Measurements from ENCODE around the gene DCDC2.

Gene DCDC2

DNA sequence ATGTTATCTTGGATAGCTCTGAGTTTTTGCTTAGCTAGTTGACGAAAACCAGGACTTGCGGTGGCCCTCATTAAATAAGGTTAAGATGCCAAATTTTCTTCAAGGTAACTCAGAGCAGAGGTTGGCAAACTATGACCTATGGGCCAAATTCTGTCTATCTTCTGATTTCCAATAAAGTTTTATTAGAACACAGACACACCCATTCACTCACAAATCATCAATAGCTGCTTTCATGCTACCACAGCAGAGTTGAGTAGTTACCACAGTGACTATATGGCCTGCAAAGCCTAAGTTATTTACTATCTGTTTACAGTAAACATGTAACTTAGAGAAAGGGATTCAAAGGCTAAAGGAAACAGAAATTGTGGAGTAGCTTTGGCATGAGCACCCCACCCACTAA is 23.6 kb downstream of the DCDC2 start:
- Histone ChIP-seq H2BK5ac (ENCODE audit: low read depth, low read length, poor library complexity) (no peak overlapping the region), H3K4me3 (ENCODE audit: low read depth, low read length) (no peak overlapping the region), H4K91ac (ENCODE audit: low read depth, low read length) (no peak overlapping the region), H3K27me3 (ENCODE audit: insufficient read depth, low read length) (no peaks in the 10 kb centered on the region), H3K27ac (ENCODE audit: low read depth, low read length) (no peak overlapping the region), H3K79me2 (ENCODE audit: control insufficient read depth, insufficient read depth, low read length, poor library complexity) (no peaks in the 10 kb centered on the region), H4K12ac (ENCODE audit: low read depth, low read length) (no peak overlapping the region), H3K9me3 (ENCODE audit: insufficient read depth, low read depth, low read length) (no peaks in the 10 kb centered on the region), H3K9ac (ENCODE audit: low read length) (no peak overlapping the region), H4K8ac (ENCODE audit: low read depth, low read length) (no peak overlapping the region), H2BK120ac (ENCODE audit: insufficient read depth, low read length, poor library complexity) (no peak overlapping the region), H2BK12ac (ENCODE audit: low read length) (no peak overlapping the region), H3K36me3 (ENCODE audit: control insufficient read depth in 1 of 2, insufficient read depth in 2 of 2, low read length in 2 of 2) (no peaks in the 10 kb centered on the region), H3K14ac (ENCODE audit: low read length) (no peak overlapping the region), H2AK5ac (ENCODE audit: low read length) (no peak overlapping the region), H3K4me1 (ENCODE audit: control insufficient read depth in 1 of 2, insufficient read depth in 2 of 2, low read length in 2 of 2) (peaks cover 6 to 7% of the 10 kb centered on the region in 2 experiments), H2AFZ (ENCODE audit: insufficient read depth, low read length, poor library complexity) (no peak overlapping the region), H3K23ac (ENCODE audit: low read length) (no peak overlapping the region), H3K4ac (ENCODE audit: low read depth, low read length) (no peak overlapping the region), H3K4me2 (ENCODE audit: low read length) (no peak overlapping the region), H3K79me1 (ENCODE audit: low read length) (no peaks in the 10 kb centered on the region), H3K18ac (ENCODE audit: low read length) (no peak overlapping the region)
- no CpG with 5 or more reads among the region's 2 CpGs for WGBS (ENCODE audit: extremely low coverage, insufficient coverage, insufficient read length)
- DNase-seq = no peak

DNA sequence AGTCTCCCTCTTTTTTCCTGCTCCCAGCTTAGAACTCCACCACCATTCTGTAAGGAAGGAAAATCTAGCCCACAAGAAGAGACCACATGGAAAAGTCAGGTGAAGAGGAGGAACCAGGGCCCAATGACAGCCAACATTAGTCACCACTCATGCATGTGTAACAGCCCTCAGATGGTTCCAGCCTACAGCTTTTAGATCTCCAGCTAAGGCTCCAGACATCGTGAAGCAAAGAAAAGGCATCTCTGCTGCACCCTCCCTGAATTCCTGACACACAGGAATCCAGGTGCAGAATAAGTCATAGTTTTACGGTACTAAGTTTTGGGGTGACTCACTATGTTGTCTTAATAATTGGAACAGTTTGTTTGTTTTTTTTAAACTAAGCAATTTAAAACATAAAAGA is 25.5 kb downstream of the DCDC2 start:
- Histone ChIP-seq H3K27me3 (ENCODE audit: insufficient read depth, low read length) (no peaks in the 10 kb centered on the region), H2BK12ac (ENCODE audit: low read length) (peak overlapping the region; percentile 71), H3K9me3 (ENCODE audit: insufficient read depth, low read depth, low read length) (no peaks in the 10 kb centered on the region), H3K4me1 (ENCODE audit: control insufficient read depth in 1 of 2, insufficient read depth in 2 of 2, low read length in 2 of 2) (peaks cover 6 to 7% of the 10 kb centered on the region in 2 experiments), H2AK5ac (ENCODE audit: low read length) (no peak overlapping the region), H2BK5ac (ENCODE audit: low read depth, low read length, poor library complexity) (no peak overlapping the region), H4K8ac (ENCODE audit: low read depth, low read length) (no peak overlapping the region), H3K4ac (ENCODE audit: low read depth, low read length) (no peak overlapping the region), H3K4me3 (ENCODE audit: low read depth, low read length) (no peak overlapping the region), H3K36me3 (ENCODE audit: control insufficient read depth in 1 of 2, insufficient read depth in 2 of 2, low read length in 2 of 2) (no peaks in the 10 kb centered on the region), H3K14ac (ENCODE audit: low read length) (no peak overlapping the region), H3K27ac (ENCODE audit: low read depth, low read length) (peak overlapping the region; percentile 48), H3K4me2 (ENCODE audit: low read length) (no peak overlapping the region), H4K91ac (ENCODE audit: low read depth, low read length) (no peak overlapping the region), H3K79me1 (ENCODE audit: low read length) (no peaks in the 10 kb centered on the region), H4K12ac (ENCODE audit: low read depth, low read length) (no peak overlapping the region), H3K79me2 (ENCODE audit: control insufficient read depth, insufficient read depth, low read length, poor library complexity) (no peaks in the 10 kb centered on the region), H3K18ac (ENCODE audit: low read length) (no peak overlapping the region), H2AFZ (ENCODE audit: insufficient read depth, low read length, poor library complexity) (no peak overlapping the region), H3K23ac (ENCODE audit: low read length) (no peak overlapping the region), H2BK120ac (ENCODE audit: insufficient read depth, low read length, poor library complexity) (no peak overlapping the region), H3K9ac (ENCODE audit: low read length) (no peak overlapping the region)
- DNase-seq = peak; percentile 71 to 76
- WGBS (ENCODE audit: extremely low coverage, insufficient coverage, insufficient read length) = no CpG with 5 or more reads among the region's 2 CpGs

DNA sequence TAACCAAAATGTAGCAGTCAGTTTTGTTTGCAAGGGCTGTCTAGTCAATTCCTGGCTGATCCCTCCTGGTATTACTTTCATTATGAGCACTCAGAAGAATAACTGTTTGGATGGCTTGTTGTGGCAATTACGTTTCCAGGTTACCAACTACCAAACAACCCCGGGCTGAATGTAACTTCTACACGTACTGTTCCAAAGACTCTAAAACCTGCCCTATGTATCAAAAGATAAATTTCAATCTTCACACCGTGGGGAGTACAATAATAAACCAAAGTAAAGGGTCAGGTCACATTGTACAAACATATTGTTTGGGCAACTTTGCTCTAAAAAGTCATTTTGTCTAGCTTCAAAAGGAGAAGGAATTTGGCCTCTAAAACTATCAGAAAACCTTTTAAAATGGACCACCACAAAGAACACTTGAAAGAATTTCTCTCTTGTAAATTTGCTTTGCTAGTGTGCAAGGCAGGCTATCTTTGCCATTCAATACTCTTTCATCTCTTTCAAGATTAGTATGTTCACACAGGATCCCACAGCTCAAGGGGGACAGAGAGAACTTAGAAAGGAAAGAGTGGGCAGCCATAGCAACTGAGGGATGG is 27.6 kb downstream of the DCDC2 start:
- no peak overlapping the region for H2AK5ac ChIP-seq (ENCODE audit: low read length)
- H3K9me3 ChIP-seq (ENCODE audit: insufficient read depth, low read depth, low read length) = no peaks in the 10 kb centered on the region
- H3K23ac ChIP-seq (ENCODE audit: low read length) = no peak overlapping the region
- H2BK12ac ChIP-seq (ENCODE audit: low read length) = no peak overlapping the region
- peak; percentile 86 to 92 for DNase-seq
- no peak overlapping the region for H2BK5ac ChIP-seq (ENCODE audit: low read depth, low read length, poor library complexity)
- no peak overlapping the region for H3K4ac ChIP-seq (ENCODE audit: low read depth, low read length)
- no peak overlapping the region for H2BK120ac ChIP-seq (ENCODE audit: insufficient read depth, low read length, poor library complexity)
- H3K27me3 ChIP-seq (ENCODE audit: insufficient read depth, low read length) = no peaks in the 10 kb centered on the region
- no peaks in the 10 kb centered on the region for H3K79me2 ChIP-seq (ENCODE audit: control insufficient read depth, insufficient read depth, low read length, poor library complexity)
- H3K4me2 ChIP-seq (ENCODE audit: low read length) = no peak overlapping the region
- no peak overlapping the region for H2AFZ ChIP-seq (ENCODE audit: insufficient read depth, low read length, poor library complexity)
- peaks cover 6 to 7% of the 10 kb centered on the region in 2 experiments for H3K4me1 ChIP-seq (ENCODE audit: control insufficient read depth in 1 of 2, insufficient read depth in 2 of 2, low read length in 2 of 2)
- H3K18ac ChIP-seq (ENCODE audit: low read length) = no peak overlapping the region
- no peak overlapping the region for H3K14ac ChIP-seq (ENCODE audit: low read length)
- H4K12ac ChIP-seq (ENCODE audit: low read depth, low read length) = no peak overlapping the region
- no peak overlapping the region for H4K91ac ChIP-seq (ENCODE audit: low read depth, low read length)
- no peak overlapping the region for H3K9ac ChIP-seq (ENCODE audit: low read length)
- H3K79me1 ChIP-seq (ENCODE audit: low read length) = no peaks in the 10 kb centered on the region
- no peak overlapping the region for H3K27ac ChIP-seq (ENCODE audit: low read depth, low read length)
- H3K4me3 ChIP-seq (ENCODE audit: low read depth, low read length) = no peak overlapping the region
- no CpG with 5 or more reads among the region's 4 CpGs for WGBS (ENCODE audit: extremely low coverage, insufficient coverage, insufficient read length)
- no peaks in the 10 kb centered on the region for H3K36me3 ChIP-seq (ENCODE audit: control insufficient read depth in 1 of 2, insufficient read depth in 2 of 2, low read length in 2 of 2)
- H4K8ac ChIP-seq (ENCODE audit: low read depth, low read length) = no peak overlapping the region

DNA sequence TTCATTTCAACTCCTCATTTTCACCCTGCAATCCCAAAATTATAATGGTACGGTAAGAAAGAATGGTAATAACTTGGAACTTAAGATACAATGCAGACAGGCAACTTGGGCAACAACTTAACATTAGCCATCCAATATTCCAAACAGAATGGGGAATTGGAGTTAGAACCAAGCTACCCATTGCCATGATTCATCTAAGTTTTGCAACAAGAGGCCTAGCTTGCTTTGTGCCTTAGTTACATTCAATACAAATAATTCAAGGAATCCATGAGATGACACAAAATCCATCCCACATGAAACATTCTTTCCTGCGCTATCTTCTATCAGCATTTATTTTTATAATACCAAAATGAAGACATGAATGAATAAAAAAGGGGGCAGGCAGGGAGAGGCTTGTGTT is 28.4 kb downstream of the DCDC2 start:
- H2BK120ac ChIP-seq (ENCODE audit: insufficient read depth, low read length, poor library complexity) = no peak overlapping the region
- H4K12ac ChIP-seq (ENCODE audit: low read depth, low read length) = no peak overlapping the region
- H4K91ac ChIP-seq (ENCODE audit: low read depth, low read length) = no peak overlapping the region
- H3K27ac ChIP-seq (ENCODE audit: low read depth, low read length) = no peak overlapping the region
- H3K79me1 ChIP-seq (ENCODE audit: low read length) = peaks cover 2% of the 10 kb centered on the region
- no peak overlapping the region for H2AFZ ChIP-seq (ENCODE audit: insufficient read depth, low read length, poor library complexity)
- no peak overlapping the region for H3K4me2 ChIP-seq (ENCODE audit: low read length)
- no peaks in the 10 kb centered on the region for H3K9me3 ChIP-seq (ENCODE audit: insufficient read depth, low read depth, low read length)
- peaks cover 4 to 8% of the 10 kb centered on the region in 2 experiments for H3K4me1 ChIP-seq (ENCODE audit: control insufficient read depth in 1 of 2, insufficient read depth in 2 of 2, low read length in 2 of 2)
- H3K4me3 ChIP-seq (ENCODE audit: low read depth, low read length) = no peak overlapping the region
- no peak overlapping the region for H3K9ac ChIP-seq (ENCODE audit: low read length)
- H3K27me3 ChIP-seq (ENCODE audit: insufficient read depth, low read length) = no peaks in the 10 kb centered on the region
- H3K4ac ChIP-seq (ENCODE audit: low read depth, low read length) = no peak overlapping the region
- no peak overlapping the region for H3K14ac ChIP-seq (ENCODE audit: low read length)
- DNase-seq = peak; percentile 74 to 94
- H3K23ac ChIP-seq (ENCODE audit: low read length) = no peak overlapping the region
- no peak overlapping the region for H2AK5ac ChIP-seq (ENCODE audit: low read length)
- no peak overlapping the region for H2BK12ac ChIP-seq (ENCODE audit: low read length)
- no peaks in the 10 kb centered on the region for H3K36me3 ChIP-seq (ENCODE audit: control insufficient read depth in 1 of 2, insufficient read depth in 2 of 2, low read length in 2 of 2)
- no CpG with 5 or more reads among the region's 2 CpGs for WGBS (ENCODE audit: extremely low coverage, insufficient coverage, insufficient read length)
- no peak overlapping the region for H4K8ac ChIP-seq (ENCODE audit: low read depth, low read length)
- no peak overlapping the region for H3K18ac ChIP-seq (ENCODE audit: low read length)
- no peaks in the 10 kb centered on the region for H3K79me2 ChIP-seq (ENCODE audit: control insufficient read depth, insufficient read depth, low read length, poor library complexity)
- no peak overlapping the region for H2BK5ac ChIP-seq (ENCODE audit: low read depth, low read length, poor library complexity)
